ENCODE results near the gene CXCL5. TPM values are rescaled to one million over a fixed set of nuclear protein-coding genes. Genes with fewer than 3 reads are reported as not detected.

CXCL5 gene
- total and polyA plus RNA-seq, 2 experiments from 2014 or later = 7.5 to 7.6 TPM

DNA sequence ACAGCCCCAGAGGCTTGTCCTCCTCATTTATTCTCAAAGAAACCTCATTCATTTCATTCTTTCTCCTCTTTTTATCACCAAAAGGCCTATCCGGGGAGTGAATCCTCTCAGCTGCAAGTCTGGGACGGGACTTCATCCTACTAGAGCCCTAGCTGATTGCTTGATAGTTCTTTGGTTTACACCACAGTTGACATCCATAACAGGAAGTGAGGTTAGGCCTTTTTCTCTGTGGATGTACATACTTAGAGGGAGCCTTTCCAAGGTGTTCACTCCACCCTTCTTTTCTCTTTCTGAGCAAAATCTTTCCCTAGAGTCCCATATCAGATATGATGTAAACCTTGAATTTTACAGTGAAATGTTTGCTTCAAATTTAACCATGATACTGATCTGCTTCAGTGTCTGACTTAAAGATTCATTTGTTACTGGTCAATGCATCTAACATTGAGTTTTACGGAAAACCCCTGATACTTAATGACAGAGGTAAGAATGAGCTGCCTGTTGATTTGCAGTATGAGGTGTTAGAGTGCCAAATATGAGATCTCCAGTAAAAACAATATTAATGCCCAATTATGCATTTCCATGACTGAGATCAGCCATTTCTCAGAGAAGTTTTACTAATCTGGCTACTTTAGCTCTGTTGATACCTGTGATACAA is 16.8 kb upstream of the CXCL5 start:
- no peaks in the 10 kb centered on the region for H4K20me1 ChIP-seq (replicated peaks; ENCODE audit: insufficient read depth)
- Mint-ChIP-seq H3K36me3 (ENCODE audit: low read depth) (peaks cover 7% of the 10 kb centered on the region), H3K27ac (no peak overlapping the region), H3K9me3 (0 out of 3 replicates have a peak, but pooled peaks cover 5% of the 10 kb centered on the region), H3K27me3 (ENCODE audit: insufficient read depth, low read depth, poor library complexity) (no peaks in the 10 kb centered on the region), H3K4me3 (no peak overlapping the region), H3K4me1 (peaks cover 25% of the 10 kb centered on the region; the same call in 2 of the 3 replicates)
- no peak overlapping the region for H3K4me2 ChIP-seq
- no peak overlapping the region for H3K4me3 ChIP-seq
- H3K9me2 ChIP-seq (ENCODE audit: insufficient read depth) = peaks cover 15% of the 10 kb centered on the region; the same call in 1 of the 2 replicates
- peaks cover 21% of the 10 kb centered on the region for H3K4me1 ChIP-seq (ENCODE audit: insufficient read depth)
- H3K27ac ChIP-seq (ENCODE audit: low read depth) = no peak overlapping the region
- peaks cover 3% of the 10 kb centered on the region; the same call in 1 of the 2 replicates for H3F3A ChIP-seq (replicated peaks; ENCODE audit: low read depth)
- no peaks in the 10 kb centered on the region for H3K79me2 ChIP-seq (replicated peaks; ENCODE audit: insufficient read depth)
- TF ChIP-seq NANOG (IDR thresholded peaks at IDR 0.05; ENCODE audit: borderline replicate concordance) = no peak
- no peak for TF ChIP-seq POLR2AphosphoS5 (IDR thresholded peaks at IDR 0.05; ENCODE audit: low read depth)
- no peak for TF ChIP-seq ZNF114 (CRISPR knock-in tag; IDR thresholded peaks at IDR 0.05)
- TF ChIP-seq CREB1 (CRISPR knock-in tag; IDR thresholded peaks at IDR 0.05; ENCODE audit: low read depth) = no peak
- TF ChIP-seq, protein P1, sequence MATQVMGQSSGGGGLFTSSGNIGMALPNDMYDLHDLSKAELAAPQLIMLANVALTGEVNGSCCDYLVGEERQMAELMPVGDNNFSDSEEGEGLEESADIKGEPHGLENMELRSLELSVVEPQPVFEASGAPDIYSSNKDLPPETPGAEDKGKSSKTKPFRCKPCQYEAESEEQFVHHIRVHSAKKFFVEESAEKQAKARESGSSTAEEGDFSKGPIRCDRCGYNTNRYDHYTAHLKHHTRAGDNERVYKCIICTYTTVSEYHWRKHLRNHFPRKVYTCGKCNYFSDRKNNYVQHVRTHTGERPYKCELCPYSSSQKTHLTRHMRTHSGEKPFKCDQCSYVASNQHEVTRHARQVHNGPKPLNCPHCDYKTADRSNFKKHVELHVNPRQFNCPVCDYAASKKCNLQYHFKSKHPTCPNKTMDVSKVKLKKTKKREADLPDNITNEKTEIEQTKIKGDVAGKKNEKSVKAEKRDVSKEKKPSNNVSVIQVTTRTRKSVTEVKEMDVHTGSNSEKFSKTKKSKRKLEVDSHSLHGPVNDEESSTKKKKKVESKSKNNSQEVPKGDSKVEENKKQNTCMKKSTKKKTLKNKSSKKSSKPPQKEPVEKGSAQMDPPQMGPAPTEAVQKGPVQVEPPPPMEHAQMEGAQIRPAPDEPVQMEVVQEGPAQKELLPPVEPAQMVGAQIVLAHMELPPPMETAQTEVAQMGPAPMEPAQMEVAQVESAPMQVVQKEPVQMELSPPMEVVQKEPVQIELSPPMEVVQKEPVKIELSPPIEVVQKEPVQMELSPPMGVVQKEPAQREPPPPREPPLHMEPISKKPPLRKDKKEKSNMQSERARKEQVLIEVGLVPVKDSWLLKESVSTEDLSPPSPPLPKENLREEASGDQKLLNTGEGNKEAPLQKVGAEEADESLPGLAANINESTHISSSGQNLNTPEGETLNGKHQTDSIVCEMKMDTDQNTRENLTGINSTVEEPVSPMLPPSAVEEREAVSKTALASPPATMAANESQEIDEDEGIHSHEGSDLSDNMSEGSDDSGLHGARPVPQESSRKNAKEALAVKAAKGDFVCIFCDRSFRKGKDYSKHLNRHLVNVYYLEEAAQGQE (IDR thresholded peaks at IDR 0.05; ENCODE audit: unreplicated experiment) = no peak
- DNase-seq (ENCODE audit: low spot score) (no peak), ATAC-seq (no peak)
- H3K36me3 ChIP-seq (ENCODE audit: insufficient read depth) = no peaks in the 10 kb centered on the region
- H2AFZ ChIP-seq = no peak overlapping the region
- H3K27me3 ChIP-seq (ENCODE audit: insufficient read depth) = no peaks in the 10 kb centered on the region

- no peaks in the 10 kb centered on the region for H3K27me3 ChIP-seq (ENCODE audit: insufficient read depth)
- no peak overlapping the region for H3K27ac ChIP-seq (ENCODE audit: low read depth)
- ATAC-seq (no peak), DNase-seq (ENCODE audit: low spot score) (no peak)
- Mint-ChIP-seq H3K4me3 (no peak overlapping the region), H3K27me3 (ENCODE audit: insufficient read depth, low read depth, poor library complexity) (no peaks in the 10 kb centered on the region), H3K9me3 (0 out of 3 replicates have a peak, but pooled peaks cover 5% of the 10 kb centered on the region), H3K36me3 (ENCODE audit: low read depth) (peaks cover 7% of the 10 kb centered on the region), H3K4me1 (peaks cover 25% of the 10 kb centered on the region; the same call in 2 of the 3 replicates), H3K27ac (no peak overlapping the region)
- H2AFZ ChIP-seq = no peak overlapping the region
- H4K20me1 ChIP-seq (replicated peaks; ENCODE audit: insufficient read depth) = no peaks in the 10 kb centered on the region
- H3K4me2 ChIP-seq = no peak overlapping the region
- peaks cover 15% of the 10 kb centered on the region; the same call in 1 of the 2 replicates for H3K9me2 ChIP-seq (ENCODE audit: insufficient read depth)
- peaks cover 21% of the 10 kb centered on the region for H3K4me1 ChIP-seq (ENCODE audit: insufficient read depth)
- H3F3A ChIP-seq (replicated peaks; ENCODE audit: low read depth) = peaks cover 3% of the 10 kb centered on the region; the same call in 1 of the 2 replicates
- H3K36me3 ChIP-seq (ENCODE audit: insufficient read depth) = no peaks in the 10 kb centered on the region; the same call in 1 of the 2 replicates
- H3K4me3 ChIP-seq = no peak overlapping the region
- H3K79me2 ChIP-seq (replicated peaks; ENCODE audit: insufficient read depth) = no peaks in the 10 kb centered on the region
- TF ChIP-seq, protein P2, sequence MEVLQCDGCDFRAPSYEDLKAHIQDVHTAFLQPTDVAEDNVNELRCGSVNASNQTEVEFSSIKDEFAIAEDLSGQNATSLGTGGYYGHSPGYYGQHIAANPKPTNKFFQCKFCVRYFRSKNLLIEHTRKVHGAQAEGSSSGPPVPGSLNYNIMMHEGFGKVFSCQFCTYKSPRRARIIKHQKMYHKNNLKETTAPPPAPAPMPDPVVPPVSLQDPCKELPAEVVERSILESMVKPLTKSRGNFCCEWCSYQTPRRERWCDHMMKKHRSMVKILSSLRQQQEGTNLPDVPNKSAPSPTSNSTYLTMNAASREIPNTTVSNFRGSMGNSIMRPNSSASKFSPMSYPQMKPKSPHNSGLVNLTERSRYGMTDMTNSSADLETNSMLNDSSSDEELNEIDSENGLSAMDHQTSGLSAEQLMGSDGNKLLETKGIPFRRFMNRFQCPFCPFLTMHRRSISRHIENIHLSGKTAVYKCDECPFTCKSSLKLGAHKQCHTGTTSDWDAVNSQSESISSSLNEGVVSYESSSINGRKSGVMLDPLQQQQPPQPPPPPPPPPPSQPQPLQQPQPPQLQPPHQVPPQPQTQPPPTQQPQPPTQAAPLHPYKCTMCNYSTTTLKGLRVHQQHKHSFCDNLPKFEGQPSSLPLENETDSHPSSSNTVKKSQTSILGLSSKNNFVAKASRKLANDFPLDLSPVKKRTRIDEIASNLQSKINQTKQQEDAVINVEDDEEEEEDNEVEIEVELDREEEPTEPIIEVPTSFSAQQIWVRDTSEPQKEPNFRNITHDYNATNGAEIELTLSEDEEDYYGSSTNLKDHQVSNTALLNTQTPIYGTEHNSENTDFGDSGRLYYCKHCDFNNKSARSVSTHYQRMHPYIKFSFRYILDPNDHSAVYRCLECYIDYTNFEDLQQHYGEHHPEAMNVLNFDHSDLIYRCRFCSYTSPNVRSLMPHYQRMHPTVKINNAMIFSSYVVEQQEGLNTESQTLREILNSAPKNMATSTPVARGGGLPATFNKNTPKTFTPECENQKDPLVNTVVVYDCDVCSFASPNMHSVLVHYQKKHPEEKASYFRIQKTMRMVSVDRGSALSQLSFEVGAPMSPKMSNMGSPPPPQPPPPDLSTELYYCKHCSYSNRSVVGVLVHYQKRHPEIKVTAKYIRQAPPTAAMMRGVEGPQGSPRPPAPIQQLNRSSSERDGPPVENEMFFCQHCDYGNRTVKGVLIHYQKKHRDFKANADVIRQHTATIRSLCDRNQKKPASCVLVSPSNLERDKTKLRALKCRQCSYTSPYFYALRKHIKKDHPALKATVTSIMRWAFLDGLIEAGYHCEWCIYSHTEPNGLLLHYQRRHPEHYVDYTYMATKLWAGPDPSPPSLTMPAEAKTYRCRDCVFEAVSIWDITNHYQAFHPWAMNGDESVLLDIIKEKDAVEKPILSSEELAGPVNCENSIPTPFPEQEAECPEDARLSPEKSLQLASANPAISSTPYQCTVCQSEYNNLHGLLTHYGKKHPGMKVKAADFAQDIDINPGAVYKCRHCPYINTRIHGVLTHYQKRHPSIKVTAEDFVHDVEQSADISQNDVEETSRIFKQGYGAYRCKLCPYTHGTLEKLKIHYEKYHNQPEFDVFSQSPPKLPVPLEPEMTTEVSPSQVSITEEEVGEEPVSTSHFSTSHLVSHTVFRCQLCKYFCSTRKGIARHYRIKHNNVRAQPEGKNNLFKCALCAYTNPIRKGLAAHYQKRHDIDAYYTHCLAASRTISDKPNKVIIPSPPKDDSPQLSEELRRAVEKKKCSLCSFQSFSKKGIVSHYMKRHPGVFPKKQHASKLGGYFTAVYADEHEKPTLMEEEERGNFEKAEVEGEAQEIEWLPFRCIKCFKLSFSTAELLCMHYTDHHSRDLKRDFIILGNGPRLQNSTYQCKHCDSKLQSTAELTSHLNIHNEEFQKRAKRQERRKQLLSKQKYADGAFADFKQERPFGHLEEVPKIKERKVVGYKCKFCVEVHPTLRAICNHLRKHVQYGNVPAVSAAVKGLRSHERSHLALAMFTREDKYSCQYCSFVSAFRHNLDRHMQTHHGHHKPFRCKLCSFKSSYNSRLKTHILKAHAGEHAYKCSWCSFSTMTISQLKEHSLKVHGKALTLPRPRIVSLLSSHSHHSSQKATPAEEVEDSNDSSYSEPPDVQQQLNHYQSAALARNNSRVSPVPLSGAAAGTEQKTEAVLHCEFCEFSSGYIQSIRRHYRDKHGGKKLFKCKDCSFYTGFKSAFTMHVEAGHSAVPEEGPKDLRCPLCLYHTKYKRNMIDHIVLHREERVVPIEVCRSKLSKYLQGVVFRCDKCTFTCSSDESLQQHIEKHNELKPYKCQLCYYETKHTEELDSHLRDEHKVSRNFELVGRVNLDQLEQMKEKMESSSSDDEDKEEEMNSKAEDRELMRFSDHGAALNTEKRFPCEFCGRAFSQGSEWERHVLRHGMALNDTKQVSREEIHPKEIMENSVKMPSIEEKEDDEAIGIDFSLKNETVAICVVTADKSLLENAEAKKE (CRISPR knock-in tag; IDR thresholded peaks at IDR 0.05) = no peak
- TF ChIP-seq EZH2phosphoT487 (IDR thresholded peaks at IDR 0.05; ENCODE audit: unreplicated experiment) (no peak), EZH2 (IDR thresholded peaks at IDR 0.05; ENCODE audit: low read depth, unreplicated experiment) (no peak)
These were observed 15.9 kb upstream of the CXCL5 start for GRCh38 chr4:74014332-74014731.
